NCI-H1436 (cell line): Measurements from ENCODE around the gene ARL5A.
"Not testable (repeated sequence)": the region's sequence is repeated elsewhere in the genome, so short reads cannot be mapped to it uniquely, and the experiment has no call there.

Experiments used
- DNase-seq: peaks from one replicate; lab custom pipeline; 2025; lab: John Stamatoyannopoulos, UW

Gene ARL5A

DNA sequence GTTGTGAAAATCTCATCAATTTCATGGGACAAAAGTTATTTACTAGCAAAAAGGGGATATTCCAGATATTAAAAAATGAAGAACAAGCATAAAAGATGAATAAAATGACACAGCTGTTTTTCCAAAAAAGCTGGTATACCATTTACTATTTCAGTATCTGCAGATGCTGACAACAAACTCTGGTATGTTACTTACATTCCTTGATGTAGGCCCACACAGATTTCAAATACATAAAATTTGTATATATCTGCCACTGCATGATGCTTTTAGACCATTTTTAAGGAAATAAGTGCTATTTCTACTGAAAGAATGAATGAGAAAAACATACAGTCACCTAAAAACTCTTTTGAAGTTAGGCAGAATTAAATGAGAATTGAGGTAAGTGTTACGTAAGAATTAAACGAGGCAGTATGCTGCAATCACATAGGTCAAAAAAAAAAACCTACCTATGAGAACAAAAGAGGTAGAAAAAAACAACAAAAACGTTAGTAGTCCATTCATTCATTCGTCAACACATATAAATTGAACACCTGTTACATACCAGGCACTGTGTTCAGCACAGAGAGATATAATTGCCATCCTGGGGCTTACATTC lies 32.5 kb downstream of the ARL5A start:
- no peak for DNase-seq

GRCh38 chr2:151794422-151794821 lies 33.8 kb downstream of the ARL5A start:
- not testable (repeated sequence) for DNase-seq

DNA sequence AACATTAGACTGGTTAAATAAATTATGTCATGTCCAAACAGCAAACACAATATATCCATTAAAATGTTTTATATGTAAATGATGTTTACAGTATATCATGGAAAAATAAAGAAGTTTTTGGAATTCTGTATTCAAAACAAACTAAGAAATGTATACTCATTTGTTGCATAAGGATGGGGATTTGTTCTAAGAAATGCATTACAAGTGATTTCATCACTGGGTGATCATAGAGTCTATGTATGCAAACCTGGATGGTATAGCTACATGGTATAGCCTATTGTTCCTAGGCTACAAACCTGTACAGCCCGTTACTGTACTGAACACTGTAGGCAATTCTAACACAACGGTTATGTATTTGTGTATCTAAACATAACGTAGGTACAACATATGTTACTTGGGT lies 35.1 kb downstream of the ARL5A start:
- no peak for DNase-seq

- no peak for DNase-seq
Observed at GRCh38 chr2:151792589-151792988, 35.6 kb downstream of the ARL5A start.

- no peak for DNase-seq
Observed at GRCh38 chr2:151791545-151791944, 36.7 kb downstream of the ARL5A start.

DNA sequence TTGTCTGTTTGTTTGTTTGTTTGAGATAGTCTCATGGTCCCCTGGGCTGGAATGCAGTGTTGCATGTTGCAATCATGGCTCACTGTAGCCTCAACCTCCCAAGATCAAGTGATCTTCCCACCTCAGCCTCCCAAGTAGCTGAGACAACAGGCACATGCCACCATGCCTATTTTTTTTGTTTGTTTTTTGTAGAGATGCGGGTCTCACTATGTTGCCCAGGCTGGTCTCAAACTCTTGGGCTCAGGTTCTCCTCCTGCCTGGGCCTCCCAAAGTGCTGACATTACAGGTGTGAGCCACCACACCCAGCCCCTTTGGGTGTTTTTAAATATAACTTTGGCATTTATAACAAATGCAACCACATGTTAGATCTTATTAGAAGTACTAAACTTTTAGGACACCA lies 37.5 kb downstream of the ARL5A start:
- no peak for DNase-seq

- no peak for DNase-seq
Observed at GRCh38 chr2:151789055-151789834, 39.0 kb downstream of the ARL5A start.

DNA sequence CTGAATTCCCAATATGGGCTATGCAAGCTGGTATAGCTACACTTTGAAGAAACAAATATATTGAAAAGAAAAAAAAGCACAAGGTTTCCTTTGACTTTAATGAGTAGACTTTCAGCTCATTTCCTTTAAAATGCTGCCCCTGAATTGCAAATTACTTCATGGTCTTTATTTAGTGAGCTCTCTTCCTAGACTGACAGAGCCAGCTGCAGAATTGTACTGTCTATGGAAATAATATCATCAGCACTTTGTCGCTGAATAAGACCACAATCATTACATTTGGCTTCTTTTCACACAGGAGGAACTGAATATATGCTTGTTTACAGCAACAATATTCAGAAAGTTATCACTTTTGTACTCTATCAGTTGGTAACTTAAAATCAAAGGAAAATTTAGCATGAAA lies 41.7 kb downstream of the ARL5A start:
- no peak for DNase-seq

GRCh38 chr2:151786077-151786476 lies 42.1 kb downstream of the ARL5A start:
- DNase-seq = no peak

GRCh38 chr2:151783133-151783520 lies 45.1 kb downstream of the ARL5A start:
- DNase-seq = no peak

GRCh38 chr2:151782378-151783132 lies 45.7 kb downstream of the ARL5A start:
- DNase-seq = no peak

DNA sequence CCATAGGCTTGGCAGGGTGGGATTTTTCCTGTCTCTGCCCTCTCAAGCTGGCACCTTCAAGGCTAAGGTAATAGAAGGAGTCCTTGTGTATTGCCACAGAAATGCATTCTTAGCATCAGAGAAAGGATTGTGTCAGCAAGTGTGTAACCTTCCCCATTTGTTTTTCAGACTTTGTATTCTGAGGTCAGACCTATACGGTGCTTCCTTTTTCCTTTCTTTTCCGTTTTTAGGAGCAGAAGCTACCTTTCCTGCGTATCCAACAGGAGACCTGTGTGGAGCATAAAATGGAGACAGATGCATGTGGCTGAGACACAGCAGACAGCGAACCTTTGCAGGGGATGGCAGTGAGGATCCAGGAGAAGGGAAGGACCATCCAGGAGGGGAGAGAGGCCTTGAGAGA lies 46.6 kb downstream of the ARL5A start:
- no peak for DNase-seq

DNA sequence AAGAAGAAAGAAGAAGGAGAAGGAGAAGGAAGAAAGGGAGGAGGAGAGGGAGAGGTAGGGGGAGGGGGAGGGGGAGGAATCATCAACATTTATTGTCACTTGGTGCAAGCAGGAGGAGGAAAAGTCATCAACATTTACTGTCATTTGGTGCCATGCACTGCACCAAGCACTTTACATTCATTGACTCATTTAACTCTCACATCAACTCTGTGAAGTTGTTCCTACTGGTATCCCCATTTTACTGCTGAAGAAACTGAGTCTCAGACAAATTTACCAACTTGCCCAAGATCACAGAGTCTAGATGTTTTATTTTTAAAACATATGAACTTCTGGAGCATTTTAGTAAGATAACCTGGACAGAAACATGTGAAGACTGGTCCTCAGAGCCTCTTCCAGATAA lies 47.3 kb downstream of the ARL5A start:
- no peak for DNase-seq

DNA sequence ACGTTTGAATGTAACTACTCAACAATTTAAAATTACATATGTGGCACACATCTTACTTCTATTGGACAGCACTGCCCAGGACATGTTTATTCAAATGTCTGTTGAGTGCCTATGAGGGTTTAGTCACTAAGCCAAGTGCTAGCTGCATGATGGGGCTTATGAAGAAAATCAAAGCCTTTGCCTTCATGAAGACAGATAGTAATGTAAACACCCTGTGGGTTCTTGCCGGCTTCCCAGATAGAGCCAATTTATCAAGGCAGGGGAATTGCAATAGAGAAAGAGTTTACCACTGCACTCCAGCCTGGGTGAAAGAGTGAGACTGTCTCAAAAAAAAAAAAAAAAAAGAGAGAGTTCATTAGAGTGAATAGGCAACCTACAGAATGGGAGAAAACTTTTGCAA lies 50.3 kb downstream of the ARL5A start:
- DNase-seq = no peak

DNA sequence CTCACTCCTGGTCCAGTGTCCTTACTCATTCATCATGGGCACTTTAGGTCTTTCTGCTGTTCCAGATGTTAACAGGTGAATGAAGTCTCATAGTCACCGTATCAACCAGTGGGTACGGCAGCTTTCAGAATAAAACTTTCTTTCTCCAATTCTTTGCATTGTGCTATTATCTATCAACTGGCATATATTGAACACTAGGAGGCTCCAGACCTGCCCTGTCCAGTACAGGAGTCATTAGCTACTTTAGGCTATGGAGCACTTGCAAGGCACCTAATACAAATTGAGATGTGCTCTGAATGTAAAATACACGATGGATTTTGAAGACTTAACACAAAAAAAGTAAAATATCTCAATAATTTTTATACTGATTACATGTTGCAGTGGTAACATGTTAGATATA lies 50.7 kb downstream of the ARL5A start:
- no peak for DNase-seq

GRCh38 chr2:151776367-151776766 lies 51.9 kb downstream of the ARL5A start:
- DNase-seq = no peak

GRCh38 chr2:151775057-151775740 lies 53.0 kb downstream of the ARL5A start:
- no peak for DNase-seq

- DNase-seq = no peak
Observed at GRCh38 chr2:151774506-151774905, 53.7 kb downstream of the ARL5A start.

DNA sequence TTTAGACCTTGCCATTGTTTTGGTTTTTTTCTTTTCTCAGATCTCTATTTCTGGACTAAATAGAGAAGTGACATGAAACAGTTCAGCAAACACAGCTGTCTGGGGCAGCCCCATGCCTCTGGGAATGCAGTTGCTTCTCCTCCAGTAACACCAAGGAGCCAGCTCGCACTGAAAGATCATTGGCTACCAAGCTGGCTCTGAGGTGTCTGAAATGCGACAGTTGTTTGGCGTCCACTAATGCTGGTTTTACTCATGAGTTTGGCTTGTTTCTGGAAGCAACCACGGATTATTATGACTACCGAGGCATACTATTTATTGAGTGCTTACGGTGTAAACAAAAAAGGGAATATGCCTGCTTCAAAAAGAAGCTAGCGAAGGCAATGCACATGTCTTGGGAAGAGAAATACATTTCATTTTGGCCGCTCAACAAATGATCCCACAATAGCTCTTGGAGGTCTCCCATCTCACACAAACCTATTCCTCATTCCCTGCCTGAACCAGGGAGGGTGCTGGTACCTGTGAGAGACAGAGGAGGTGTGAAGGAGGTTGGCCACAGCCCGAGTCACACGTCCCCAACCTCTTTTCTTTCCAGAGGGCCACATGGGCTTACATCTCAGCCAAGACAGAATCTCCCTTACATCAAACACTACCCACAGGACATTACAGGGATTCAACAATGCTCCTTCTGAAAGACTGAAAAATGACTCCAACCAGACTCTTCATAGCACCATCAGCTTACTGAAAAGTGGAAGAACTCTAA lies 56.4 kb downstream of the ARL5A start:
- no peak for DNase-seq

DNA sequence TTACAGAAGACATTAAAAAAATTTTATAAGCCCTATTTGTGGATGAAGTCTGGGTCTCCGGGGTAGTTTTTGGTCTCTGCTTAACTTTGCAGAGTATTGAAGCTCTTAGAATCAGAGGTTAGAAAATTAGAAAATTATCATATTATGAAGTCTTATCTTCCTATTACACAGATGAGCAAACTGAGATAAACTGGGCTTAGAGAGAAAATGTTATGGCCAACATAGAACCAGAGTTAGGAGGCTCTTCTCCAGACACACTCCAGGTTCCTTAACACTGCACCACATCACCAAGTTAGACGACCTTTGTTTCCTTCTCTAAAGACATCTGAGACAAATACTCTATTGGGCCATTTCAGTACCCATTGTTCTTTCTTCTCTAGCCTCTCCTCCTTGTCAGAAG lies 57.2 kb downstream of the ARL5A start:
- DNase-seq = no peak

DNA sequence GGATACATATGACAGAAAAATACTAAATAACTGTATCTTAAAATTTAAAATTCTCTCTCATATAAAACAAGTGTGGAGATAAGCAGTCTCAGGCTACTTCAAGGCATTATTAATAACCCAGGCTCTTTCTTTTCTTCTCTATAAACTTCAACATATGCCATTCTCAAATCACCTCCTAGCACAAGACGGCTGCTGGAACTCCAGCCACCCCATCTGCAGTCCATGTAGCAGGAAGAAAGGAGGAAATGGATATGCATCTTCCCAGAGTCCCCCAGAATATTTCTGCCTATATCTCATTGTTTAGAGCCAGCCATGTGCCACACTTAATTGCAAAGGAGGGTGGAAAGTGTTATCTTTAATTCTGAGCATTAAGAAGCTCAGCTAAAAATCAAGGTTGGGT lies 58.6 kb downstream of the ARL5A start:
- DNase-seq = no peak

- DNase-seq = no peak
Observed at GRCh38 chr2:151767536-151767935, 60.7 kb downstream of the ARL5A start.
